CD8-positive, alpha-beta memory T cell (primary cell): ENCODE results near the gene SMG9. TPM values are rescaled to one million over a fixed set of nuclear protein-coding genes. Genes with fewer than 3 reads are reported as not detected.
A peak's percentile ranks its signal among the peaks of the same experiment; 100 is the strongest.
"Not testable (repeated sequence)": the region's sequence is repeated elsewhere in the genome, so short reads cannot be mapped to it uniquely, and the experiment has no call there.

Source experiments
- CTCF ChIA-PET: fragments of 350-600 bp; sonication (Branson Sonifier 250); formaldehyde crosslinking; loops from one replicate; lab custom pipeline; 2021; ENCODE audit warnings: antibody characterized with exemption; lab: Charles Lee
- POLR2A ChIA-PET: fragments of 350-600 bp; sonication (Branson Sonifier 250); formaldehyde crosslinking; loops from one replicate; lab custom pipeline; 2021; ENCODE audit warnings: antibody characterized with exemption; lab: Charles Lee
- DNase-seq, 5 donors: peaks; one replicate each; pipeline versions ENCODE4 v3.0.0 to v3.0.0-alpha.2; 2020 to 2022; ENCODE audit warnings: mixed read lengths in 1 of 5
- H3K27ac ChIP-seq: one replicate; pipeline ENCODE4 v1.7.0; 2013; ENCODE audit warnings: low read depth, mild to moderate bottlenecking, low read length, moderate library complexity
- H3K27me3 ChIP-seq: 2 replicates; pipeline ENCODE4 v1.7.0; 2013; ENCODE audit warnings: low read length, mild to moderate bottlenecking; ENCODE audit not compliant: insufficient read depth, poor library complexity, severe bottlenecking
- H3K36me3 ChIP-seq: 2 replicates; pipeline ENCODE4 v1.7.0; 2013; ENCODE audit warnings: mild to moderate bottlenecking, low read length, moderate library complexity; ENCODE audit not compliant: insufficient read depth
- H3K4me1 ChIP-seq: 2 replicates; pipeline ENCODE4 v1.7.0; 2013; ENCODE audit warnings: mild to moderate bottlenecking, low read length, moderate library complexity; ENCODE audit not compliant: insufficient read depth
- H3K4me3 ChIP-seq: 2 replicates; pipeline ENCODE4 v1.7.0; 2013; ENCODE audit warnings: mild to moderate bottlenecking, low read length
- H3K9me3 ChIP-seq: 2 replicates; pipeline ENCODE4 v1.7.0; 2013; ENCODE audit warnings: mild to moderate bottlenecking, low read length
- H3K27ac Mint-ChIP-seq, 8 donors: one replicate each; pipeline ENCODE4 v1.8.0; 2020 to 2021; ENCODE audit warnings: mixed read lengths in 8 of 8, mild to moderate bottlenecking in 6 of 8, inconsistent platforms in 3 of 8, moderate library complexity in 3 of 8
- H3K27me3 Mint-ChIP-seq, 2 donors: one replicate each; pipeline ENCODE4 v1.8.0; 2020 to 2021; ENCODE audit warnings: mixed read lengths in 2 of 2, mild to moderate bottlenecking in 1 of 2, moderate library complexity in 1 of 2
- H3K36me3 Mint-ChIP-seq, 3 donors: one replicate each; pipeline ENCODE4 v1.8.0; 2020 to 2021; ENCODE audit warnings: mixed read lengths in 3 of 3, inconsistent platforms in 1 of 3, mild to moderate bottlenecking in 1 of 3
- H3K4me1 Mint-ChIP-seq, 3 donors: one replicate each; pipeline ENCODE4 v1.8.0; 2020 to 2021; ENCODE audit warnings: mixed read lengths in 3 of 3, inconsistent platforms in 1 of 3, mild to moderate bottlenecking in 1 of 3
- H3K4me3 Mint-ChIP-seq, 7 donors: one replicate each; pipeline ENCODE4 v1.8.0; 2020 to 2021; ENCODE audit warnings: mixed read lengths in 7 of 7, mild to moderate bottlenecking in 6 of 7, moderate library complexity in 4 of 7, inconsistent platforms in 2 of 7
- H3K9me3 Mint-ChIP-seq, 5 donors: one replicate each; pipeline ENCODE4 v1.8.0; 2020 to 2022; ENCODE audit warnings: mixed read lengths in 5 of 5, mild to moderate bottlenecking in 3 of 5, moderate library complexity in 2 of 5, inconsistent platforms in 1 of 5
- polyA plus RNA-seq: library from polyadenylated mRNA; unstranded; fragments of 300-500 nt; fragmentation: Illumina TruSeq; gene quantifications from one replicate; pipeline ENCODE4 v1.2.3, GENCODE V29; 2021
- total RNA-seq, 2 experiments: library from RNA; stranded (reverse); gene quantifications; one replicate each; pipeline ENCODE4 v1.2.3, GENCODE V29; 2021

The SMG9 gene
- total and polyA plus RNA-seq, 3 experiments from 2014 or later: 11.0 to 91.3 (median 85.8) TPM

- no peaks in the 10 kb centered on the region for H3K27me3 ChIP-seq
- Mint-ChIP-seq H3K27ac (peak overlapping the region in 2 of 8 donors; percentile 29 to 33), H3K27me3 (peaks cover 0 to 3% of the 10 kb centered on the region in 2 donors), H3K9me3 (no peaks in the 10 kb centered on the region), H3K36me3 (peaks cover 0 to 38% (median 1%) of the 10 kb centered on the region in 3 donors), H3K4me3 (no peak overlapping the region), H3K4me1 (peaks cover 27 to 34% (median 28%) of the 10 kb centered on the region in 3 donors)
- H3K9me3 ChIP-seq: no peaks in the 10 kb centered on the region
- ChIA-PET CTCF (interaction anchor here (4.3 to 4.5 kb wide), 2 partner anchors 16 to 24 kb away, joined by 13 to 27 read pairs; partner anchors contain the start of gene SMG9), POLR2A (no interaction called here)
- H3K4me3 ChIP-seq: no peak overlapping the region
- no peak for DNase-seq
- H3K27ac ChIP-seq: no peak overlapping the region
- peaks cover 35% of the 10 kb centered on the region for H3K4me1 ChIP-seq
- peaks cover 19% of the 10 kb centered on the region for H3K36me3 ChIP-seq
Measured at GRCh38 chr19:43769256-43769655, 14.5 kb upstream of the SMG9 start.

GRCh38 chr19:43768273-43769050 is 13.7 kb upstream of the SMG9 start:
- Mint-ChIP-seq H3K27me3 (peaks cover 0 to 3% of the 10 kb centered on the region in 2 donors), H3K4me1 (peaks cover 29 to 39% (median 29%) of the 10 kb centered on the region in 3 donors), H3K27ac (peak overlapping the region in 4 of 8 donors; percentile 10 to 84 (median 48)), H3K9me3 (no peaks in the 10 kb centered on the region), H3K36me3 (peaks cover 0 to 35% (median 1%) of the 10 kb centered on the region in 3 donors), H3K4me3 (no peak overlapping the region)
- peaks cover 35% of the 10 kb centered on the region for H3K4me1 ChIP-seq
- POLR2A ChIA-PET: no interaction called here
- DNase-seq: no peak
- no peaks in the 10 kb centered on the region for H3K9me3 ChIP-seq
- CTCF ChIA-PET: interaction anchor here (0.7 to 4.5 kb wide), 4 partner anchors 10 to 23 kb away, joined by 3 to 27 read pairs (median 8); partner anchors contain the start of gene SMG9
- H3K36me3 ChIP-seq: peaks cover 19% of the 10 kb centered on the region
- no peak overlapping the region for H3K27ac ChIP-seq
- no peaks in the 10 kb centered on the region for H3K27me3 ChIP-seq
- no peak overlapping the region for H3K4me3 ChIP-seq

- H3K27ac ChIP-seq: no peak overlapping the region
- peaks cover 0 to 3% of the 10 kb centered on the region in 2 donors for H3K27me3 Mint-ChIP-seq
Measured at GRCh38 chr19:43767818-43768217, 13.1 kb upstream of the SMG9 start.

GRCh38 chr19:43767316-43767715 is 12.6 kb upstream of the SMG9 start:
- ChIA-PET POLR2A (interaction anchor here (0.6 kb wide), 1 partner anchor 13 kb away, joined by 3 read pairs; no protein-coding TSS in a partner anchor), CTCF (interaction anchor here (0.9 to 4.5 kb wide), 5 partner anchors 10 to 22 kb away, joined by 3 to 27 read pairs (median 13); partner anchors contain the start of genes KCNN4 and SMG9)
- H3K27me3 Mint-ChIP-seq: peaks cover 0 to 3% of the 10 kb centered on the region in 2 donors
- Histone ChIP-seq H3K4me1 (peaks cover 35% of the 10 kb centered on the region), H3K36me3 (peaks cover 19% of the 10 kb centered on the region), H3K27ac (no peak overlapping the region), H3K27me3 (no peaks in the 10 kb centered on the region), H3K9me3 (no peaks in the 10 kb centered on the region), H3K4me3 (no peak overlapping the region)
- no peak for DNase-seq
- peaks cover 35 to 42% (median 36%) of the 10 kb centered on the region in 3 donors for H3K4me1 Mint-ChIP-seq
- H3K9me3 Mint-ChIP-seq: no peaks in the 10 kb centered on the region
- peaks cover 0 to 30% (median 1%) of the 10 kb centered on the region in 3 donors for H3K36me3 Mint-ChIP-seq
- no peak overlapping the region for H3K4me3 Mint-ChIP-seq
- peak overlapping the region in 7 of 8 donors; percentile 61 to 99 (median 86) for H3K27ac Mint-ChIP-seq

More at GRCh38 chr19:43767818-43768217, 13.1 kb upstream of the SMG9 start:
- no peaks in the 10 kb centered on the region for H3K27me3 ChIP-seq
- Mint-ChIP-seq H3K36me3 (peaks cover 0 to 30% (median 1%) of the 10 kb centered on the region in 3 donors), H3K27ac (peak overlapping the region in 5 of 8 donors; percentile 10 to 84 (median 66)), H3K4me3 (no peak overlapping the region), H3K9me3 (no peaks in the 10 kb centered on the region), H3K4me1 (peaks cover 33 to 42% (median 36%) of the 10 kb centered on the region in 3 donors)
- POLR2A ChIA-PET: interaction anchor here (0.6 kb wide), 1 partner anchor 12 kb away, joined by 3 read pairs; no protein-coding TSS in a partner anchor
- DNase-seq: no peak
- H3K36me3 ChIP-seq: peaks cover 19% of the 10 kb centered on the region
- no peaks in the 10 kb centered on the region for H3K9me3 ChIP-seq
- H3K4me3 ChIP-seq: no peak overlapping the region
- peaks cover 35% of the 10 kb centered on the region for H3K4me1 ChIP-seq
- CTCF ChIA-PET: interaction anchor here (0.7 to 4.5 kb wide), 6 partner anchors 10 to 22 kb away, joined by 3 to 27 read pairs (median 10); partner anchors contain the start of genes KCNN4 and SMG9

GRCh38 chr19:43766755-43767043 is 11.9 kb upstream of the SMG9 start:
- ChIA-PET CTCF (interaction anchor here (1.1 to 4.5 kb wide), 7 partner anchors 8 to 98 kb away, joined by 3 to 27 read pairs (median 10); partner anchors contain the start of genes KCNN4, PLAUR and SMG9), POLR2A (no interaction called here)
- DNase-seq: no peak
- Mint-ChIP-seq H3K36me3 (peaks cover 0 to 30% (median 1%) of the 10 kb centered on the region in 3 donors), H3K27ac (peak overlapping the region; percentile 84 to 99 (median 90)), H3K9me3 (no peaks in the 10 kb centered on the region), H3K4me3 (peak overlapping the region in 4 of 7 donors; percentile 35 to 71 (median 54)), H3K4me1 (peaks cover 35 to 42% (median 36%) of the 10 kb centered on the region in 3 donors), H3K27me3 (peaks cover 0 to 3% of the 10 kb centered on the region in 2 donors)
- Histone ChIP-seq H3K36me3 (peaks cover 19% of the 10 kb centered on the region), H3K9me3 (no peaks in the 10 kb centered on the region), H3K4me1 (peaks cover 35% of the 10 kb centered on the region), H3K27ac (peak overlapping the region; percentile 57), H3K27me3 (no peaks in the 10 kb centered on the region), H3K4me3 (no peak overlapping the region)

GRCh38 chr19:43765109-43765876 is 10.5 kb upstream of the SMG9 start:
- no peaks in the 10 kb centered on the region for H3K27me3 ChIP-seq
- Mint-ChIP-seq H3K9me3 (no peaks in the 10 kb centered on the region), H3K36me3 (peaks cover 0 to 25% (median 1%) of the 10 kb centered on the region in 3 donors), H3K27me3 (peaks cover 0 to 3% of the 10 kb centered on the region in 2 donors), H3K4me3 (peak overlapping the region; percentile 12 to 76 (median 57)), H3K4me1 (peaks cover 35 to 42% (median 36%) of the 10 kb centered on the region in 3 donors), H3K27ac (peak overlapping the region; percentile 84 to 99 (median 90))
- H3K27ac ChIP-seq: peak overlapping the region; percentile 57
- peaks cover 15% of the 10 kb centered on the region for H3K36me3 ChIP-seq
- peak overlapping the region; percentile 27 for H3K4me3 ChIP-seq
- peak; percentile 31 to 85 (median 60) for DNase-seq
- ChIA-PET POLR2A (interaction anchor here (1.0 to 1.6 kb wide), 2 partner anchors 10 to 97 kb away, joined by 4 to 19 read pairs; partner anchors contain the start of gene SMG9), CTCF (interaction anchor here (0.7 to 4.5 kb wide), 8 partner anchors 12 to 170 kb away, joined by 3 to 27 read pairs (median 10); partner anchors contain the start of genes KCNN4, PLAUR and SMG9)
- peaks cover 35% of the 10 kb centered on the region for H3K4me1 ChIP-seq
- no peaks in the 10 kb centered on the region for H3K9me3 ChIP-seq

- not testable (repeated sequence) for H3K9me3 ChIP-seq, DNase-seq, H3K27me3 ChIP-seq, H3K27me3 Mint-ChIP-seq, H3K9me3 Mint-ChIP-seq
- H3K4me3 Mint-ChIP-seq: peak overlapping the region in 6 of 7 donors; percentile 49 to 83 (median 60)
- ChIA-PET POLR2A (interaction anchor here (1.0 to 1.6 kb wide), 2 partner anchors 10 to 96 kb away, joined by 4 to 19 read pairs; partner anchors contain the start of gene SMG9), CTCF (interaction anchor here (1.0 to 4.5 kb wide), 7 partner anchors 12 to 170 kb away, joined by 3 to 27 read pairs (median 10); partner anchors contain the start of genes KCNN4, PLAUR and SMG9)
- peaks cover 14% of the 10 kb centered on the region for H3K36me3 ChIP-seq
- H3K27ac Mint-ChIP-seq: peak overlapping the region; percentile 84 to 99 (median 90)
- peak overlapping the region; percentile 57 for H3K27ac ChIP-seq
- H3K4me1 Mint-ChIP-seq: peaks cover 35 to 42% (median 36%) of the 10 kb centered on the region in 3 donors
- peaks cover 35% of the 10 kb centered on the region for H3K4me1 ChIP-seq
- H3K4me3 ChIP-seq: peak overlapping the region; percentile 27
- peaks cover 0 to 20% (median 1%) of the 10 kb centered on the region in 3 donors for H3K36me3 Mint-ChIP-seq
Measured at GRCh38 chr19:43764684-43765083, 9.9 kb upstream of the SMG9 start.
